Lower leg skin (tissue), 4 donors: ENCODE data around the gene EFCAB6. TPM values are rescaled to one million over a fixed set of nuclear protein-coding genes. Genes with fewer than 3 reads are reported as not detected.

Experiments
- DNase-seq, 2 donors: peaks; one replicate each; pipeline ENCODE4 v3.0.0-alpha.2; 2019; ENCODE audit warnings: low spot score in 2 of 2
- H3K4me3 ChIP-seq: fragments of 200-600 bp; sonication (generic); 2 replicates; pipeline ENCODE4 v1.5.1; 2017; ENCODE audit warnings: mild to moderate bottlenecking, low read depth; ENCODE audit not compliant: poor library complexity, severe bottlenecking
- POLR2A ChIP-seq, 2 donors: fragments of 450-650 bp; IDR thresholded peaks; one replicate each; pipeline ENCODE4 v1.6.1; 2016 to 2017; ENCODE audit warnings: antibody characterized with exemption in 2 of 2, mild to moderate bottlenecking in 1 of 2, moderate library complexity in 1 of 2
- WGBS, 2 donors: methylation state at CpG; one replicate each; pipeline ENCODE4 v1.1.5; 2018; 5-methylcytosine and 5-hydroxymethylcytosine counted together
- intact Hi-C: fragments of 100-400 bp; cut with DNase I; formaldehyde crosslinking; loops from one replicate; pipeline ENCODE4 v1.15.0; 2023; ENCODE audit warnings: low total_unique reads
- total RNA-seq, 4 donors: library from RNA; depleted of rRNA; stranded (reverse); fragments of >200 nt; gene quantifications; one replicate each; pipeline ENCODE4 v1.1.0, GENCODE V29; 2016
- TF ChIP-seq, protein P1 (sequence below), 3 donors: fragments of 450-650 bp; IDR thresholded peaks; one replicate each; pipeline ENCODE4 v1.5.1; 2016; ENCODE audit warnings: antibody characterized with exemption in 3 of 3, mild to moderate bottlenecking in 3 of 3, moderate library complexity in 2 of 3

Gene EFCAB6
- total RNA-seq, 4 donors from 2014 or later, result 0.44 to 4.2 (median 1.8) TPM

DNA sequence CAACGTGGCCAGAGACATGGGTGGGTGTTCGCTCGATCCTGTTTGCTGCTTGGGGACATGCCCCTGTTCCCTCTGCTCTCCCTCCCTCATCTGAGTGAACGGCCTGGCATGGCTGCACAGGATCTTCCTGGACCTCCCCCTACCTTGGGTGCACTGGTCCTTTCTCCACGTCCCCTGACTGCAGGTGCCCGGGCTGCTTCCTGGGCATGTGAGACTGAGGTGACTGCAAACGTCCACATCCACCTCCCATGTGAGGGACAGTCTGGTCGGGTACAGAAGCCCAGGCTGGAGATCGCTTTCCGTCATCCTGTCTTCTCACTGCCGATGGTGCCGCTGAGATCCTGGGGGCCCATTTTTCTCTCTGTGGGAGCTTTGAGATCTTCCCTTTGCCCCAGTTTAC lies 38.4 kb upstream of the EFCAB6 start:
- H3K4me3 ChIP-seq, result no peak overlapping the region
- 70 to 75% methylated on average over 12 of the region's 12 CpGs for WGBS, 2 donors
- peak in 1 of 2 donors; percentile 45 for DNase-seq
- intact Hi-C loops, result no loop called here
- no peak for TF ChIP-seq POLR2A (IDR thresholded peaks at IDR 0.05)
- TF ChIP-seq, protein P1, sequence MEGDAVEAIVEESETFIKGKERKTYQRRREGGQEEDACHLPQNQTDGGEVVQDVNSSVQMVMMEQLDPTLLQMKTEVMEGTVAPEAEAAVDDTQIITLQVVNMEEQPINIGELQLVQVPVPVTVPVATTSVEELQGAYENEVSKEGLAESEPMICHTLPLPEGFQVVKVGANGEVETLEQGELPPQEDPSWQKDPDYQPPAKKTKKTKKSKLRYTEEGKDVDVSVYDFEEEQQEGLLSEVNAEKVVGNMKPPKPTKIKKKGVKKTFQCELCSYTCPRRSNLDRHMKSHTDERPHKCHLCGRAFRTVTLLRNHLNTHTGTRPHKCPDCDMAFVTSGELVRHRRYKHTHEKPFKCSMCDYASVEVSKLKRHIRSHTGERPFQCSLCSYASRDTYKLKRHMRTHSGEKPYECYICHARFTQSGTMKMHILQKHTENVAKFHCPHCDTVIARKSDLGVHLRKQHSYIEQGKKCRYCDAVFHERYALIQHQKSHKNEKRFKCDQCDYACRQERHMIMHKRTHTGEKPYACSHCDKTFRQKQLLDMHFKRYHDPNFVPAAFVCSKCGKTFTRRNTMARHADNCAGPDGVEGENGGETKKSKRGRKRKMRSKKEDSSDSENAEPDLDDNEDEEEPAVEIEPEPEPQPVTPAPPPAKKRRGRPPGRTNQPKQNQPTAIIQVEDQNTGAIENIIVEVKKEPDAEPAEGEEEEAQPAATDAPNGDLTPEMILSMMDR (IDR thresholded peaks at IDR 0.05), result no peak

DNA sequence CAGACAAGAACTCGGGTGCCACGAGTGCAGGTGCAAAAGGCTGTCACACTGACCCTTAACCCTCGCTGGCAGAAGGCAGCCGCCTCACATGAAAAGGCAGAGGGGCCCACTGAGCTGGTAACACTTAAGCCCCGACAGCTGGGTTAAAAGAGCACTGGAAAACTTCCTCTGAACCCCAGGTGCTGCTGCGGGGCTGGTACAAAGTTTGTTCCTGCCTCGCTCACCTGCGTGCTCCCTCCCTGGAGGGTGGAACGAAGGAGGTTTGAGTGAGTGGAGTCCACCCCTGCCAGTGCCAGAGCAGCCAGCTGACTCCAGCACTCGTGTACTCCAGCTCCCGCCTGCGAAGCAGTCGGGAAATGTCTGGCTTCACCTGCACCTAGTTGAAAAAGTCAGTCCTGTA lies 37.6 kb upstream of the EFCAB6 start:
- intact Hi-C loops, result no loop called here
- WGBS, 2 donors, result 60 to 65% methylated on average over 13 of the region's 13 CpGs
- peak in 1 of 2 donors; percentile 60 for DNase-seq
- TF ChIP-seq, protein P1 (IDR thresholded peaks at IDR 0.05), result no peak
- no peak for TF ChIP-seq POLR2A (IDR thresholded peaks at IDR 0.05)
- no peak overlapping the region for H3K4me3 ChIP-seq

DNA sequence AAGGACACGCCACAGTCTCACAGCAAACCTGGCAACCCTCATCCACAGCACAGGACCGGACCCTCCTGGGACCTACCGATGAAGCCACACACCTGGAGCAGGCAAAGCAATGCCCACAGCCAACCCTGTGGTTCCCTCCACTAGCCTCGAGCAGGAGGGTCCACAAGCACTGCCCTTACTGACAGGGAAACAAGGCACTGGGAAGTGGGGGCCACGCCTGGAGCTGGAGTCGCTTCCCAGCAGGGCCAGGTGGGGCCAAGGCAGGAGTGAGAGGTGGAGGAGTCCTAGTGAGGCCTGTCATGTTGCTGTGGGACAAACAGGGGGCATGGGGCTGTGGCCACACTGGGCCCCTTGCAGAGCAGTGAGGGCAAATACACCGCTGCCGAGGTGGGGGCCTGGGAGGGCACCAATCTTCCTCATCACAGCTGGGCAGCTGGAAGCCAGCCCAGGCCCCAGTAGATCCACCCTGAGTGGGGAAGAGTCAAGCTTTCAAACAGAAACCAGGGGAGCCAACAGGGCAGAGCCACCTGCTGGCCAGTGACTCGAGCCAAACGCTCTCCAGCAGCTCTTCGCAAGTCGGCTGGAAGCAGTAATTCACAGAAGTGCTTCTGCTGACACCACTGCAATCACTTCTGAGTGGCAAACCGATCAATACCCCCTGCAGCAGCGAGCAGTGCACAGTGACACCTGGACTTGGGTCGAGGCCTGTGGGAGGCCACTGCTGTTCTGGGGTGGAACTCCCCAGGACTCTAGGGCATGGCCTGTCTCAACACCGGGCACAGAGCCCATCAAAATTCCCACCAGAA lies 36.5 kb upstream of the EFCAB6 start:
- intact Hi-C loops, result no loop called here
- TF ChIP-seq POLR2A (IDR thresholded peaks at IDR 0.05), result no peak
- peak in 1 of 2 donors; percentile 70 for DNase-seq
- WGBS, 2 donors, result 68 to 69% methylated on average over 10 to 16 of the region's 16 CpGs
- no peak overlapping the region for H3K4me3 ChIP-seq

DNA sequence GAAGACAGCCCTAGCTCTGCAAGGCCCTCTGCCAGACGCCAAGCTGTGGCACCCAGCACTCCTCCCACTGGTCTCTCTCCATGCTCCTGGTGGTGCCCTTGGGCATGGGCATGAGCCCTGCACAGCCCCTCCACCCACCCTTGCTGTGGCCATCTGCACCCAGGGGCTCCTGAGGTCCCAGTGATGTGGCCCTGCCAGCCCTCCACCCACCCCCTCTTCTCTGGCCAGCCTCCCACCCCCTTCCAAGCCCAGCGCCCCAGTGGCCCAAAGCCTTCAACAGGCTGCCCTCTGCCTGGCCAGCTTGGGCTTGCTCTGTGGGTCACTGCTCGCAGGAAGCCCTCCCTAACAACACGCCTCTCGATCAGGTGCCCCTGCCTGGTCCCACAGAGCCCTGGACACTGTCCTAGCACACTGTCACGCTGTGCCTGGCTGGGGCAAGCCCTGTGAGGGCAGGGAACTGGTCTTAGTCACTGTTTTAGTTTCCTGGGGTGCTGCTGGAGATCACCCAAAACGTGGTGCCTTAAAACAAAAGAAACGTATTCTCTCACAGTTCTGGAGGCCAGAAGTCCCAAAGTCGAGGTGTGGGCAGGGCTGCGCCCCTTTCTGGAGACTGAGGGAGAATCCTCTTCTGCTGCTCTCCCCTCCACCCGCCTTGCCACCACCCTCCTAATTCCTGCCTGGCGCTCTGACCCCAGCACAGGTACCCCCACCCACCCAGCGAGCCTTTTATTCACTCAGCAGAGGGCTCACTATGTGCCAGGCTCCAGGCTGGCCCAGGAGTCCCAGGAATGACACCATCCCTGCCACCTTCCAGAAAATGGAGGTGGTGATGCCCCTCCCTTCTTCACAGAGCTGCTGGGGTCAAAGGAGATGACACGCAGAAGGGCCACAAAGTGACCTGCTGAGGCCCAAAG lies 35.5 kb upstream of the EFCAB6 start:
- intact Hi-C loops, result no loop called here
- TF ChIP-seq POLR2A (IDR thresholded peaks at IDR 0.05), result no peak
- TF ChIP-seq, protein P1 (IDR thresholded peaks at IDR 0.05), result no peak
- DNase-seq, result peak in 1 of 2 donors; percentile 78
- 80 to 86% methylated on average over 13 to 14 of the region's 14 CpGs for WGBS, 2 donors
- H3K4me3 ChIP-seq, result no peak overlapping the region

DNA sequence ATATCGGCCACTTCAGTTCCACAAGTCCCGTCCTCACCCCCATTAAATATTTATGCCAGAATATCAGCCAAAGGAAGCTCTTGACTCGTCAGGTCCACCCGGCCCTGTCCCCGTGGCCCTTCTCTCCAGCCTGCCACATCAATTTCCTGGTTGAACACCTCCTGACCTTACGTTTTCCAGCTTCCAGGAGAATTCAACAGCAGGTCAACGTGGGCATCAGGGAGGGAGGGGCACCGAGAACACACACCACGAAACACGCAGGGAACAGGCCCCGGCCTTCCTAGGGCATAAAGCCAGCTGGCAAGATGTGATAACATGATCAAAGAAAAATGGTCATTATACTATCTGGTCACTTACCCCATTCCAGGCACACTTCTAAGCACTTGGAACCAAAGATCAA lies 34.9 kb upstream of the EFCAB6 start:
- WGBS, 2 donors, result 79 to 83% methylated on average over 11 of the region's 11 CpGs
- no peak overlapping the region for H3K4me3 ChIP-seq
- DNase-seq, result no peak
- intact Hi-C loops, result no loop called here
- no peak for TF ChIP-seq POLR2A (IDR thresholded peaks at IDR 0.05)
- TF ChIP-seq, protein P1 (IDR thresholded peaks at IDR 0.05), result no peak

DNA sequence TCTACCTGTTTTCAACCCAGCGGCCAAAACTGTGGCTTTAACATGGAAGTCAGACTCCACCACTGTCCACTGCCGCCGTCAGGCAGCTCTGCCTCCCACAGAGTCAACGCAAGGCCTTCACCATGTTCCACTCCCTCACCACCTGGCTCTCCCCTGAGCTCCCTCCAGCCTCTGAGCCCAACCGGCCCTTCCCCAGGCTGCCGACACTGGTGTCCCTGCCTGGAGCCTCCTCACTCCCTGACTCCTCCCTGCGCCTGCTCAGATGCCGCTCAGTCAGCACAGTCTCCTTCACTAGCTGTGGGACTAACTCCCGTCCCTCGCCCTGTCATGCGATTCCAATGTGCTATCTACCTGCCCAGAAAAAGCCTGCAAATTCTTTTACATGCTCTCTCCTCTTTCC lies 33.9 kb upstream of the EFCAB6 start:
- DNase-seq, result no peak
- no peak overlapping the region for H3K4me3 ChIP-seq
- TF ChIP-seq, protein P1 (IDR thresholded peaks at IDR 0.05), result no peak
- TF ChIP-seq POLR2A (IDR thresholded peaks at IDR 0.05), result no peak
- intact Hi-C loops, result no loop called here
- 82 to 85% methylated on average over 11 of the region's 11 CpGs for WGBS, 2 donors
